ENCODE data around the gene KRTAP29-1.
"Not testable (repeated sequence)": the region's sequence is repeated elsewhere in the genome, so short reads cannot be mapped to it uniquely, and the experiment has no call there.

The KRTAP29-1 gene

DNA sequence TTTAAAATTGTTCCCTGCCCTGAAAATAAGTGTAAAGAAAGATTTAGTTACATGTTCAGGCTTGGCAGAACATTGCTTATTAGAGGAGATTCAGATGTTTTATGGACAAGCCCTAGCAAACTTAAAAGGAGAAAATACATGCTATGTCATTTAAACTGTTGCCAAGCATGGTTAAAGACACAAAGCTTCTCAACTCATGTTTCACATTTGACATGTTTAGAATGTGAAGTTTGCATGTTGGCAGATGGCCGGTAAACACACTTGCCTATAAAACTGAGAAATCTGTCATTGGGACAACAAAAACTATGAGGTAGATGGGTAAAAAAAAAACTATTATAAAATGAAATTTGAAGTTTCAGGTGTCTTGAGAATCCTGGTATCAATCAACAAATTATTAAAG, 5.8 kb downstream of the KRTAP29-1 start:
- DNase-seq, result no peak

GRCh38 chr17:41294016-41294415, 8.6 kb downstream of the KRTAP29-1 start:
- no peak for DNase-seq

GRCh38 chr17:41287050-41287449, 15.6 kb downstream of the KRTAP29-1 start:
- no peak for DNase-seq

DNA sequence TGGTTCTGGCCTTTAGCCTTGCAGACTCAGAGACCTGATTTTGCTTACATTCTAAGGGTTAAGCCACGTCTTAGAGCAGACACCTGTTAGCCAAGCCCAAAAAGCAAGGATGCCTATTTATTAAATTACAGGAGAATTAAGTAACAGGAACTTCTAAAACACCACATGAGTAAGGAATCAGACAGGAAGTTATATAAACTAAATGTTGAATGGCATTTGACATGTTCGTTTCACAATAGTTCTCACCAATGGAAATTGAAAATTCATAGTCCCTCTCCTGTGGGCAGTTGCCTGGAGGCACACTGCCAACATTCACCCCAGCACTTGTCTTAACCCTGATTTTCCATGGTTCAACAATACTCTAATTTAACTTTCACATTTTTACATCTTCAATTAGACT, 18.1 kb downstream of the KRTAP29-1 start:
- DNase-seq, result no peak

DNA sequence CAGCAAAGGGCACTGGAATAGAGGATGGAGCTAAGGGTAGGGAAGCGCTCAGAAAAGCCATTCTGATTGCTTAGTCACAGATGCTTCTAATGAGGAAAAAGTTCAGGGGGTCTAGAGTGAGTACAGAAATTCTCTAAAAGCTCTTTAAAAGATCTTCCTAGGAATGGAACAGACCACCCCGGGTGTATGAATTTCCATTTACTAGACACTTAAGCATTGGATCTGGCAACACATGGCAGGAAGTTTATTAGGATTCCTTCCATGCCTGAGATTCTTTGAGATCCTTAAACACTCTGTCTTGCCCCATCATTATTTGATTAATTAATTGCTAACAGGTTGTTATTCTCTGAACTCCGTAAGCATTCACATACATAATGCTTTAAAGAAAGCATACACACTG, 18.6 kb downstream of the KRTAP29-1 start:
- DNase-seq, result no peak

- DNase-seq, result no peak
These were observed 24.3 kb downstream of the KRTAP29-1 start for GRCh38 chr17:41278176-41278955.

- not testable (repeated sequence) for DNase-seq
These were observed 26.9 kb downstream of the KRTAP29-1 start, which contains the start of gene KRTAP9-7 for GRCh38 chr17:41275648-41276190. TSS of gene KRTAP9-7 (plus strand) at chr17:41275698. CDS start at chr17:41275698, 0 bp downstream.

- DNase-seq, result no peak
These were observed 30.8 kb downstream of the KRTAP29-1 start for GRCh38 chr17:41271858-41272257.

GRCh38 chr17:41271323-41271722, 31.3 kb downstream of the KRTAP29-1 start:
- DNase-seq, result not testable (repeated sequence)

GRCh38 chr17:41267711-41268110, 34.9 kb downstream of the KRTAP29-1 start:
- DNase-seq, result no peak

- no peak for DNase-seq
These were observed 37.6 kb downstream of the KRTAP29-1 start, which contains the start of gene KRTAP9-6 for GRCh38 chr17:41265078-41265477. TSS of gene KRTAP9-6 (plus strand) at chr17:41265378. CDS start at chr17:41265378, 0 bp downstream.

GRCh38 chr17:41264599-41264998, 38.1 kb downstream of the KRTAP29-1 start:
- no peak for DNase-seq

GRCh38 chr17:41263212-41263611, 39.4 kb downstream of the KRTAP29-1 start:
- no peak for DNase-seq

GRCh38 chr17:41258406-41258805, 44.2 kb downstream of the KRTAP29-1 start:
- no peak for DNase-seq

DNA sequence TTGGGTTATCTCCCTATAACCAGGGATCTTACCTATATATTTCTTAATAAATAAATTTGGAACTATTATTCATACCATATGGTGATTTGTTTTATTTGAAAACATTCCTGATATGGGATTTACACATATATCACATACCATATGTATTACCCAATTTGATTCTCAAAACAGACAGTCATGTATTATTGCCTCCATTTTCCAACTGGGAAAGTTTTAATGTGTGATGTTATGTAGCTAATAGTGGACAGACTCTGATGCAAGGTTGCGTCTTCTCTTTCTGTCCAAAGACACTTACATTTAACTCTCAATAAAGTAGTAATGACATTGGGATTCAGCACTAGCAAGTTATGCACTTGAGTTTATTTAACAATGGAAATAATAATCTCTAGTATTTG, 46.4 kb downstream of the KRTAP29-1 start:
- no peak for DNase-seq

- DNase-seq, result not testable (repeated sequence)
These were observed 47.0 kb downstream of the KRTAP29-1 start, which contains the start of gene KRTAP9-9 for GRCh38 chr17:41255381-41256290. TSS of gene KRTAP9-9 (plus strand) at chr17:41255384.

DNA sequence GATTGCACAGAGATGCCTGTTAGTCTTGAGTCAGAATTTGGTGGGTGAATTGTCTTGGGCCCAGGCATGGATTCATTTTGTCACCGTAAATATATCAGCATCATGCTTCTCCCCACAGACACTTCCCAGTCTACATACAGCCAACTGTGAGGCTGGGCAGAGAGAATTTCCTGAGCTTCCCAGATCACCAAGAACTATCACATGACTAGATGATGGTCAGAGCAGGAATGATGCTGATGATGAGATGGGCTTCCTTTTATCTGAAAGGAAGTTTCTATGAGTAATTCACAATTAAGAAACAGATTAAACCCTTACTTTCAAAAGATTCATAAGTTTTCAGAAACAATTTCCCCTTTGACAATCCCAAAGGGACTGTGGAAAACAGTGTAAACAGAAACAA, 47.8 kb downstream of the KRTAP29-1 start:
- DNase-seq, result no peak

Measured in NCI-H2171 (cell line).